ENCODE results near the gene HP. TPM values are rescaled to one million over a fixed set of nuclear protein-coding genes. Genes with fewer than 3 reads are reported as not detected.

HP gene
- total and polyA plus RNA-seq, 2 of the 4 experiments (the other 2 are of a cell fraction), result not detected

GRCh38 chr16:72042157-72042660, 12.1 kb upstream of the HP start:
- no peak overlapping the region for H3K14ac ChIP-seq (replicated peaks; ENCODE audit: low read depth, low read length)
- H4K5ac ChIP-seq (ENCODE audit: low read depth, low read length), result no peak overlapping the region
- H3K4ac ChIP-seq (ENCODE audit: low read depth, low read length), result no peak overlapping the region
- H3K79me1 ChIP-seq (ENCODE audit: low read depth in 1 of 2, low read length in 2 of 2), result no peaks in the 10 kb centered on the region
- BruUV-seq (replicated peaks), result no TSS peak
- H2BK120ac ChIP-seq (ENCODE audit: low read depth, low read length), result no peak overlapping the region
- in situ Hi-C loops (cut with MboI; ENCODE audit: low sequenced_read_pairs) (no loop called here), intact Hi-C loops (cut with micrococcal nuclease) (no loop called here), dilution Hi-C loops (cut with HindIII; ENCODE audit: low sequenced_read_pairs, unreplicated experiment) (no loop called here)
- no peak overlapping the region for H2AK9ac ChIP-seq (replicated peaks; ENCODE audit: low read depth, low read length, poor library complexity)
- H2BK20ac ChIP-seq (ENCODE audit: low read depth, low read length), result no peak overlapping the region
- H2BK15ac ChIP-seq (ENCODE audit: low read depth, low read length), result no peak overlapping the region
- no peaks in the 10 kb centered on the region for H3K27me3 ChIP-seq (ENCODE audit: control insufficient read depth, insufficient read depth, low read length)
- CTCF ChIA-PET, result no interaction called here
- no peaks in the 10 kb centered on the region for H4K20me1 ChIP-seq (ENCODE audit: insufficient read depth, low read length)
- H3K27ac ChIP-seq (ENCODE audit: insufficient read depth, low read length), result no peak overlapping the region
- no peak overlapping the region for H4K91ac ChIP-seq (ENCODE audit: insufficient read depth, low read depth, low read length)
- no CpG with 5 or more reads among the region's 2 CpGs for WGBS, 2 experiments (ENCODE audit: extremely low coverage in 2 of 2, insufficient read length in 1 of 2)
- no peak overlapping the region for H3K18ac ChIP-seq (ENCODE audit: low read depth, low read length)
- DNase-seq (no peak), ATAC-seq (ENCODE audit: low read depth) (no peak)
- H3K9me3 ChIP-seq (ENCODE audit: control insufficient read depth, insufficient read depth, low read length), result no peaks in the 10 kb centered on the region
- no peak overlapping the region for H2AFZ ChIP-seq (replicated peaks; ENCODE audit: low read length, poor library complexity)
- no peaks in the 10 kb centered on the region for H3K36me3 ChIP-seq (ENCODE audit: control insufficient read depth, insufficient read depth, low read length)
- no peak overlapping the region for H3K56ac ChIP-seq (ENCODE audit: extremely low read depth, insufficient read depth, low read length)
- no peak overlapping the region for H2BK5ac ChIP-seq (ENCODE audit: low read depth, low read length, poor library complexity, severe bottlenecking)
- POLR2A ChIA-PET (ENCODE audit: unreplicated experiment), result no interaction called here
- no peaks in the 10 kb centered on the region for H3K4me1 ChIP-seq (ENCODE audit: control insufficient read depth, insufficient read depth, low read length)
- H3K4me3 ChIP-seq (ENCODE audit: insufficient read depth, low read depth, low read length), result no peak overlapping the region
- no peak overlapping the region for H3K23ac ChIP-seq (ENCODE audit: low read depth, low read length)
- TF ChIP-seq FOS (IDR thresholded peaks at IDR 0.05; ENCODE audit: low read depth, low read length), result no peak
- TF ChIP-seq POLR2A (IDR thresholded peaks at IDR 0.05; ENCODE audit: low read depth, low read length), result no peak
- no peaks in the 10 kb centered on the region for H3K9me1 ChIP-seq (ENCODE audit: insufficient read depth, low read length)
- no peak overlapping the region for H3K9ac ChIP-seq (ENCODE audit: low read depth, low read length)
- H2AK5ac ChIP-seq (ENCODE audit: low read depth, low read length), result no peak overlapping the region
- no peak overlapping the region for H4K8ac ChIP-seq (ENCODE audit: low read depth in 2 of 2, low read length in 2 of 2)
- no peak overlapping the region for H3K4me2 ChIP-seq (ENCODE audit: low read depth, low read length)

Measured in IMR-90 (cell line).